Fibroblast of pulmonary artery (primary cell): ENCODE data around the gene PIP5KL1.

ENCODE experiments used
- DNase-seq: peaks from one replicate; pipeline ENCODE4 v3.0.0-alpha.2; 2010; ENCODE audit warnings: low read depth
- H3K4me3 ChIP-seq: replicated peaks from 2 replicates; pipeline ENCODE4 v1.5.1; 2011; ENCODE audit warnings: low read depth, mild to moderate bottlenecking, control low read depth, low read length, moderate library complexity
- TF ChIP-seq, protein P1 (sequence below): IDR thresholded peaks from 2 replicates; pipeline ENCODE4 v1.5.1; 2011; ENCODE audit warnings: mild to moderate bottlenecking, control low read depth, low read length, inconsistent platforms; ENCODE audit errors: missing control alignments

The PIP5KL1 gene

GRCh38 chr9:127928676-127929624 lies 1.6 kb downstream of the PIP5KL1 start:
- DNase-seq = no peak
- TF ChIP-seq, protein P1, sequence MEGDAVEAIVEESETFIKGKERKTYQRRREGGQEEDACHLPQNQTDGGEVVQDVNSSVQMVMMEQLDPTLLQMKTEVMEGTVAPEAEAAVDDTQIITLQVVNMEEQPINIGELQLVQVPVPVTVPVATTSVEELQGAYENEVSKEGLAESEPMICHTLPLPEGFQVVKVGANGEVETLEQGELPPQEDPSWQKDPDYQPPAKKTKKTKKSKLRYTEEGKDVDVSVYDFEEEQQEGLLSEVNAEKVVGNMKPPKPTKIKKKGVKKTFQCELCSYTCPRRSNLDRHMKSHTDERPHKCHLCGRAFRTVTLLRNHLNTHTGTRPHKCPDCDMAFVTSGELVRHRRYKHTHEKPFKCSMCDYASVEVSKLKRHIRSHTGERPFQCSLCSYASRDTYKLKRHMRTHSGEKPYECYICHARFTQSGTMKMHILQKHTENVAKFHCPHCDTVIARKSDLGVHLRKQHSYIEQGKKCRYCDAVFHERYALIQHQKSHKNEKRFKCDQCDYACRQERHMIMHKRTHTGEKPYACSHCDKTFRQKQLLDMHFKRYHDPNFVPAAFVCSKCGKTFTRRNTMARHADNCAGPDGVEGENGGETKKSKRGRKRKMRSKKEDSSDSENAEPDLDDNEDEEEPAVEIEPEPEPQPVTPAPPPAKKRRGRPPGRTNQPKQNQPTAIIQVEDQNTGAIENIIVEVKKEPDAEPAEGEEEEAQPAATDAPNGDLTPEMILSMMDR = no peak
- no peak overlapping the region for H3K4me3 ChIP-seq

DNA sequence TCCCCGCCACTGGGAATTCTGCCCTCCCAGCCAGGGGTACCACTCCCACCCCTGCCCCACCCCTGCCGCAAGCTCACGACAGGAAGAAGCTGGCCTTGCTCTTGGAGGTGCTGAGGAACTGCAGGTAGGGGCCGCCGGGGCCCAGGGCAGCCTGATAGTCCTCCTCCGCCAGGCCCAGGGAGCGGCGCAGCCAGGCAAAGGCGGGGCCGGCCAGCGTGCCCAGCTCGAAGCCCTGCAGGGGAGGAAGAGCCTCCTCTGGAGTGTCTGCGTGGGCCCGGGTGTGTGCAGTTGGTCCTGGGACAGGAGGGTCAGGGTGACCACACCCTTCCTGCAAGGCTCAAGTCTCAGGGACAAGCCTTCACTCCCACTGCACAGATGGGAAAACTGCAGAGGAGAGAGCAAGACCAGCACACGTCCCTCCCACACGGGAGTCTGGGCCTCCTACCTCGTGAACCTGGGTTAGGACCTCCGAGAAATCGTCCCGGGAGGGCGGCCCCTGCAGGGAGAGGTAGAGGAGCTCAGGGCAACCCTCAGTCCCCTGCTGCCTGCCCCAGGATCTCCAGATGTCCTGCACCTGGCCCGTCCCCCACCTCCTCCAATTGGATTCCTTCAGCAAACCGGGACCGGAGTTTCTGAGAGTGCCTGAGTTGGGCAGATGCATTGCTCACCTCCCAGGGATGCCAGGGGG lies 2.4 kb downstream of the PIP5KL1 start:
- TF ChIP-seq, protein P1 = no peak
- H3K4me3 ChIP-seq = no peak overlapping the region
- DNase-seq = no peak

DNA sequence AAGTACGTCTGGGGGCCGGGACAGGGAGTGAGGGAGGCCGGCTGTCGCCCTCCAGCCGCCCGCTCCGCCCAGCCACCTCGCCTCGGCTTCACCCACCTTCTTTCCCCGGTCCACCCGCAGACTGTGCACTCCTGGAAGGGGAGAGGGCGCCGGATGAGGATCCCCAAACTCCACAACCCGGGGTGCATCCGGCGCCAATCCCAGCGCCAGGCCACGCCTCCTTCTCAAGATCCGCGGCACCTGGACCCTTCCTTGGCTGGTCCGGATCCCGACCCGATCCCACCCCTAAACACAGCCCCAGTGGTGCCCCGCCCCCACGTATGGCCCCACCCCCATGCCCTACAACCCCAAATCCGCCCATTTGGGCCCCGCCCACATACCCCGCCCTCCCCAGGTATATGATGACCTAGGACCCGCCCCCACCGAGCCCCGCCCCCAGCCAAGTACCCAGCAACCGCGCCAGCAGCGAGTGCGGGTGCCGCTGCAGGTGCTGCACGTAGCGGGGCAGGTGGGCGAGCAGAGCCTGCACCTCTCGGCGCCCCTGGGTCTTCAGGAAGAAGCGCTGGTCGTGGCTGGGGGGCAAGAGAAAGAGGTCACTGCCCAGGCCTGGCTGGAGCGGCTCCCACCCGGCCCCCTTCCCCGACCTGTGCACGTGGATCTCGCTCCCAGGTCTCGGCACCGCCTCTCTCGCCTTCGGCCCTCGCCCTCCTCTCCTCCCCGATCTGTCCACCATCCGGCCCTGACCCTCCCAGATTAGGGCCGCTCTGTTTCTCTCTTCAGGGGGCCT lies 3.2 kb downstream of the PIP5KL1 start:
- peak overlapping the region; percentile 22 for H3K4me3 ChIP-seq
- TF ChIP-seq, protein P1 = no peak
- no peak for DNase-seq

GRCh38 chr9:127926906-127927200 lies 3.7 kb downstream of the PIP5KL1 start:
- TF ChIP-seq, protein P1 = no peak
- H3K4me3 ChIP-seq = peak overlapping the region; percentile 22
- no peak for DNase-seq

GRCh38 chr9:127925959-127926905 lies 4.3 kb downstream of the PIP5KL1 start:
- no peak for DNase-seq
- no peak overlapping the region for H3K4me3 ChIP-seq
- TF ChIP-seq, protein P1 = no peak
